SK-N-SH (cell line): ENCODE results near the gene MICU2. TPM values are rescaled to one million over a fixed set of nuclear protein-coding genes. Genes with fewer than 3 reads are reported as not detected.

Experiments used
- CTCF ChIA-PET: fragments of 300-600, 350-600 bp; formaldehyde crosslinking; extraction: SDS; loops from one replicate; lab custom pipeline; 2021; lab: Yijun Ruan, JAX
- POLR2A ChIA-PET: fragments of 350-600 bp; sonication (Branson Sonifier 250); formaldehyde crosslinking; extraction: SDS; loops from one replicate; lab custom pipeline; 2020; ENCODE audit warnings: antibody characterized with exemption, inconsistent platforms; lab: Yijun Ruan, JAX
- DNase-seq: peaks from one replicate; pipeline ENCODE4 v3.0.0; 2012
- H2AFZ ChIP-seq: fragments of 200-600 bp; sonication (generic); 2 replicates; pipeline ENCODE4 v1.8.1; 2016; ENCODE audit warnings: antibody characterized with exemption, mild to moderate bottlenecking, low read depth
- H3F3A ChIP-seq: fragments of 200-600 bp; sonication (generic); replicated peaks from 2 replicates; pipeline ENCODE3; 2016; ENCODE audit warnings: antibody characterized with exemption, mild to moderate bottlenecking; ENCODE audit not compliant: insufficient read depth
- H3K27ac ChIP-seq, 2 experiments: fragments of 200-500 bp in 1 of 2; fragments of 200-600 bp in 1 of 2; sonication (Bioruptor generic) in 1 of 2; sonication (generic), shearing (Covaris generic) in 1 of 2; 2 replicates each; pipeline versions ENCODE4 v1.5.1 to v1.6.1; 2014 to 2016; ENCODE audit warnings: low read depth in 2 of 2, inconsistent platforms in 1 of 2, low read length in 1 of 2, mild to moderate bottlenecking in 1 of 2, mixed read lengths in 1 of 2
- H3K27me3 ChIP-seq: fragments of 200-600 bp; sonication (generic), shearing (Covaris generic); 2 replicates; pipeline ENCODE4 v1.6.1; 2016; ENCODE audit warnings: mixed run types; ENCODE audit not compliant: insufficient read depth
- H3K36me3 ChIP-seq, 2 experiments: fragments of 200-500 bp in 1 of 2; fragments of 200-600 bp in 1 of 2; sonication (Bioruptor generic) in 1 of 2; sonication (generic) in 1 of 2; replicated peaks in 1 of 2; 2 replicates each; pipeline versions ENCODE3 to v1.5.1; 2014 to 2016; ENCODE audit warnings: low read length in 1 of 2, mild to moderate bottlenecking in 1 of 2; ENCODE audit not compliant: insufficient read depth in 2 of 2, control insufficient read depth in 1 of 2
- H3K4me1 ChIP-seq, 2 experiments: fragments of 200-500 bp in 1 of 2; fragments of 200-600 bp in 1 of 2; sonication (Bioruptor generic) in 1 of 2; sonication (generic), shearing (Covaris generic) in 1 of 2; 2 replicates each; pipeline versions ENCODE4 v1.5.1 to v1.6.1; 2014 to 2016; ENCODE audit warnings: low read depth in 1 of 2, low read length in 1 of 2, mixed run types in 1 of 2; ENCODE audit not compliant: insufficient read depth in 2 of 2, control insufficient read depth in 1 of 2
- H3K4me2 ChIP-seq: fragments of 200-600 bp; sonication (generic), shearing (Covaris generic); 2 replicates; pipeline ENCODE4 v1.6.1; 2017; ENCODE audit warnings: mixed run types
- H3K4me3 ChIP-seq, 2 experiments: fragments of 200-500 bp in 1 of 2; fragments of 200-600 bp in 1 of 2; sonication (Bioruptor generic) in 1 of 2; sonication (generic), shearing (Covaris generic) in 1 of 2; 2 replicates each; pipeline versions ENCODE4 v1.5.1 to v1.8.1; 2014 to 2016; ENCODE audit warnings: low read depth in 2 of 2, inconsistent platforms in 1 of 2, low read length in 1 of 2, mild to moderate bottlenecking in 1 of 2, mixed read lengths in 1 of 2, moderate library complexity in 1 of 2
- H3K79me2 ChIP-seq: fragments of 200-600 bp; sonication (generic); 2 replicates; pipeline ENCODE4 v1.8.1; 2017; ENCODE audit warnings: mild to moderate bottlenecking; ENCODE audit not compliant: insufficient read depth
- H3K9ac ChIP-seq: fragments of 200-600 bp; sonication (generic); 2 replicates; pipeline ENCODE4 v1.6.1; 2017; ENCODE audit warnings: mixed run types
- H3K9me2 ChIP-seq: fragments of 200-600 bp; sonication (generic); 2 replicates; pipeline ENCODE4 v1.6.1; 2017; ENCODE audit warnings: mixed run types
- H3K9me3 ChIP-seq: fragments of 200-600 bp; sonication (generic); 2 replicates; pipeline ENCODE4 v1.6.1; 2017; ENCODE audit warnings: mixed run types, mild to moderate bottlenecking, moderate library complexity
- H4K20me1 ChIP-seq: fragments of 200-600 bp; sonication (generic); 2 replicates; pipeline ENCODE4 v1.6.1; 2017; ENCODE audit warnings: mild to moderate bottlenecking, mixed run types; ENCODE audit not compliant: insufficient read depth
- CTCF ChIP-seq: fragments of 200-600 bp; sonication (generic); IDR thresholded peaks from 2 replicates; pipeline ENCODE4 v1.6.1; 2017; ENCODE audit warnings: antibody characterized with exemption, mild to moderate bottlenecking, moderate library complexity
- ELF1 ChIP-seq: IDR thresholded peaks from 2 replicates; pipeline ENCODE4 v1.4.0; 2012
- EZH2phosphoT487 ChIP-seq: fragments of 200-600 bp; sonication (generic); IDR thresholded peaks from 2 replicates; pipeline ENCODE4 v1.6.1; 2017; ENCODE audit warnings: low read depth, mixed run types, mild to moderate bottlenecking, antibody characterized with exemption, moderate library complexity, borderline replicate concordance
- GABPA ChIP-seq: IDR thresholded peaks from 2 replicates; pipeline ENCODE4 v1.4.0; 2012; ENCODE audit warnings: low read depth, mild to moderate bottlenecking
- JUND ChIP-seq: IDR thresholded peaks from 2 replicates; pipeline ENCODE4 v1.4.0; 2012
- MAX ChIP-seq: IDR thresholded peaks from 2 replicates; pipeline ENCODE4 v1.4.0; 2012; ENCODE audit warnings: low read depth
- MXI1 ChIP-seq: IDR thresholded peaks from 2 replicates; pipeline ENCODE4 v1.6.1; 2012; ENCODE audit warnings: mild to moderate bottlenecking, low read depth, low read length, improper control_type of control experiment
- NFIC ChIP-seq: IDR thresholded peaks from 2 replicates; pipeline ENCODE4 v1.4.0; 2012; ENCODE audit warnings: borderline replicate concordance
- NRF1 ChIP-seq: IDR thresholded peaks from 2 replicates; pipeline ENCODE4 v1.6.1; 2012; ENCODE audit warnings: low read depth, mild to moderate bottlenecking, low read length
- POLR2AphosphoS5 ChIP-seq: IDR thresholded peaks from 2 replicates; pipeline ENCODE4 v1.6.1; 2012; ENCODE audit warnings: low read depth, low read length
- RAD21 ChIP-seq: IDR thresholded peaks from 2 replicates; pipeline ENCODE4 v1.6.1; 2012; ENCODE audit warnings: mild to moderate bottlenecking, low read length
- SIN3A ChIP-seq: IDR thresholded peaks from 2 replicates; pipeline ENCODE4 v1.6.1; 2012; ENCODE audit warnings: low read depth, mild to moderate bottlenecking, low read length, moderate library complexity, borderline replicate concordance
- WGBS: methylation state at CpG from one replicate; pipeline ENCODE4 v1.1.6; 2017; ENCODE audit warnings: low lambda C conversion rate; 5-methylcytosine and 5-hydroxymethylcytosine counted together
- polyA plus RNA-seq, 3 experiments: library from polyadenylated mRNA; depleted of rRNA; stranded (reverse); fragments of >200 nt; gene quantifications; 2 replicates each; pipeline ENCODE4 v1.2.3, GENCODE V29; 2012
- TF ChIP-seq, protein P1 (sequence below): IDR thresholded peaks from 2 replicates; pipeline ENCODE4 v1.6.1; 2012; ENCODE audit warnings: mild to moderate bottlenecking, low read depth, low read length, moderate library complexity

Gene MICU2
- polyA plus RNA-seq, 1 of the 3 experiments (the other 2 are of a cell fraction) = 46.4 TPM

DNA sequence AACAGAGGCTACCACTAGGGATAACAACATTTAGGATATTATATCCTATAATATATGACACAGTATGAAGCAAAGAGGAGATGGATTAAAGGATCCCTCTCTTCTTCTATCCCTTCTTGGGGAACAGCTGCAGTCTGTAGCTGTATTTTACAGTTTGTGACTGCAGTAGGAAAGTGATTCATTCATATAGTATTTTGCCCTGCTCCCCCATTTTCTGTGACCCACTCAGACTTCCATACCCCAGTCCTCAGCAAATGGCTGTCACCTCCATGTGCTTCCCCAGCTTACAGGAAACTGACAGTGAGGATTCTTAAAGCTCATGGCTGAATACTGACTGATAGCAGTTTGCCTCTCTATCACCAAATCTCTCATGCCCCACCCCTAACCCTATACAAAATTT, 27.5 kb downstream of the MICU2 start:
- H3K9me2 ChIP-seq = no peaks in the 10 kb centered on the region
- no peak overlapping the region for H2AFZ ChIP-seq
- H3K4me3 ChIP-seq = no peak overlapping the region
- ChIA-PET POLR2A (no interaction called here), CTCF (no interaction called here)
- no peak overlapping the region for H3K9ac ChIP-seq
- no peaks in the 10 kb centered on the region for H3K36me3 ChIP-seq
- DNase-seq = no peak
- no peak for TF ChIP-seq ELF1
- TF ChIP-seq POLR2AphosphoS5 = no peak
- TF ChIP-seq MAX = no peak
- no peaks in the 10 kb centered on the region for H4K20me1 ChIP-seq
- no peaks in the 10 kb centered on the region for H3K27me3 ChIP-seq
- no peak overlapping the region for H3K4me2 ChIP-seq
- H3K79me2 ChIP-seq = peaks cover 15% of the 10 kb centered on the region; the same call in 1 of the 2 replicates
- H3K4me1 ChIP-seq = peaks cover 0 to 14% of the 10 kb centered on the region in 2 experiments; a peak in 1 of 4 replicates
- no peak overlapping the region for H3K27ac ChIP-seq
- no peaks in the 10 kb centered on the region for H3K9me3 ChIP-seq
- no peaks in the 10 kb centered on the region for H3F3A ChIP-seq

- Histone ChIP-seq H3K9me3 (no peaks in the 10 kb centered on the region), H3K27ac (no peak overlapping the region), H3F3A (no peaks in the 10 kb centered on the region), H2AFZ (no peak overlapping the region), H4K20me1 (no peaks in the 10 kb centered on the region), H3K79me2 (peaks cover 11% of the 10 kb centered on the region; the same call in 1 of the 2 replicates), H3K4me2 (no peak overlapping the region), H3K27me3 (no peaks in the 10 kb centered on the region), H3K4me3 (no peak overlapping the region), H3K9ac (no peak overlapping the region), H3K4me1 (peaks cover 0 to 6% of the 10 kb centered on the region in 2 experiments; a peak in 1 of 4 replicates), H3K9me2 (no peaks in the 10 kb centered on the region), H3K36me3 (no peaks in the 10 kb centered on the region)
- WGBS = 90% methylated on average over 2 of the region's 2 CpGs
- ChIA-PET CTCF (no interaction called here), POLR2A (interaction anchor here (1.1 kb wide), 1 partner anchor 27 kb away, joined by 4 read pairs; no protein-coding TSS in a partner anchor)
- TF ChIP-seq MXI1 (no peak), SIN3A (no peak), NRF1 (no peak), NFIC (no peak), JUND (no peak)
- no peak for DNase-seq
These were observed 29.9 kb downstream of the MICU2 start for GRCh38 chr13:21573920-21574712.

- Histone ChIP-seq H3K4me2 (no peak overlapping the region), H3K36me3 (peaks cover 8 to 11% of the 10 kb centered on the region in 2 experiments), H3K4me3 (no peak overlapping the region), H3K27ac (no peak overlapping the region), H3F3A (no peaks in the 10 kb centered on the region), H3K9ac (no peak overlapping the region), H3K79me2 (peaks cover 11% of the 10 kb centered on the region; the same call in 1 of the 2 replicates), H4K20me1 (no peaks in the 10 kb centered on the region), H2AFZ (no peak overlapping the region), H3K4me1 (no peaks in the 10 kb centered on the region), H3K9me3 (no peaks in the 10 kb centered on the region), H3K9me2 (no peaks in the 10 kb centered on the region), H3K27me3 (no peaks in the 10 kb centered on the region)
- TF ChIP-seq, protein P1, sequence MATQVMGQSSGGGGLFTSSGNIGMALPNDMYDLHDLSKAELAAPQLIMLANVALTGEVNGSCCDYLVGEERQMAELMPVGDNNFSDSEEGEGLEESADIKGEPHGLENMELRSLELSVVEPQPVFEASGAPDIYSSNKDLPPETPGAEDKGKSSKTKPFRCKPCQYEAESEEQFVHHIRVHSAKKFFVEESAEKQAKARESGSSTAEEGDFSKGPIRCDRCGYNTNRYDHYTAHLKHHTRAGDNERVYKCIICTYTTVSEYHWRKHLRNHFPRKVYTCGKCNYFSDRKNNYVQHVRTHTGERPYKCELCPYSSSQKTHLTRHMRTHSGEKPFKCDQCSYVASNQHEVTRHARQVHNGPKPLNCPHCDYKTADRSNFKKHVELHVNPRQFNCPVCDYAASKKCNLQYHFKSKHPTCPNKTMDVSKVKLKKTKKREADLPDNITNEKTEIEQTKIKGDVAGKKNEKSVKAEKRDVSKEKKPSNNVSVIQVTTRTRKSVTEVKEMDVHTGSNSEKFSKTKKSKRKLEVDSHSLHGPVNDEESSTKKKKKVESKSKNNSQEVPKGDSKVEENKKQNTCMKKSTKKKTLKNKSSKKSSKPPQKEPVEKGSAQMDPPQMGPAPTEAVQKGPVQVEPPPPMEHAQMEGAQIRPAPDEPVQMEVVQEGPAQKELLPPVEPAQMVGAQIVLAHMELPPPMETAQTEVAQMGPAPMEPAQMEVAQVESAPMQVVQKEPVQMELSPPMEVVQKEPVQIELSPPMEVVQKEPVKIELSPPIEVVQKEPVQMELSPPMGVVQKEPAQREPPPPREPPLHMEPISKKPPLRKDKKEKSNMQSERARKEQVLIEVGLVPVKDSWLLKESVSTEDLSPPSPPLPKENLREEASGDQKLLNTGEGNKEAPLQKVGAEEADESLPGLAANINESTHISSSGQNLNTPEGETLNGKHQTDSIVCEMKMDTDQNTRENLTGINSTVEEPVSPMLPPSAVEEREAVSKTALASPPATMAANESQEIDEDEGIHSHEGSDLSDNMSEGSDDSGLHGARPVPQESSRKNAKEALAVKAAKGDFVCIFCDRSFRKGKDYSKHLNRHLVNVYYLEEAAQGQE = no peak
- no peak for TF ChIP-seq GABPA
- TF ChIP-seq CTCF = no peak
- TF ChIP-seq RAD21 = no peak
- TF ChIP-seq EZH2phosphoT487 = no peak
- no peak for DNase-seq
- WGBS = 95% methylated on average over 3 of the region's 3 CpGs
- ChIA-PET POLR2A (no interaction called here), CTCF (interaction anchor here (0.7 kb wide), 1 partner anchor 23 kb away, joined by 3 read pairs; no protein-coding TSS in a partner anchor)
These were observed 34.3 kb downstream of the MICU2 start for GRCh38 chr13:21569686-21570085.
